ENCODE data around the gene HOXA11.

Gene HOXA11

DNA sequence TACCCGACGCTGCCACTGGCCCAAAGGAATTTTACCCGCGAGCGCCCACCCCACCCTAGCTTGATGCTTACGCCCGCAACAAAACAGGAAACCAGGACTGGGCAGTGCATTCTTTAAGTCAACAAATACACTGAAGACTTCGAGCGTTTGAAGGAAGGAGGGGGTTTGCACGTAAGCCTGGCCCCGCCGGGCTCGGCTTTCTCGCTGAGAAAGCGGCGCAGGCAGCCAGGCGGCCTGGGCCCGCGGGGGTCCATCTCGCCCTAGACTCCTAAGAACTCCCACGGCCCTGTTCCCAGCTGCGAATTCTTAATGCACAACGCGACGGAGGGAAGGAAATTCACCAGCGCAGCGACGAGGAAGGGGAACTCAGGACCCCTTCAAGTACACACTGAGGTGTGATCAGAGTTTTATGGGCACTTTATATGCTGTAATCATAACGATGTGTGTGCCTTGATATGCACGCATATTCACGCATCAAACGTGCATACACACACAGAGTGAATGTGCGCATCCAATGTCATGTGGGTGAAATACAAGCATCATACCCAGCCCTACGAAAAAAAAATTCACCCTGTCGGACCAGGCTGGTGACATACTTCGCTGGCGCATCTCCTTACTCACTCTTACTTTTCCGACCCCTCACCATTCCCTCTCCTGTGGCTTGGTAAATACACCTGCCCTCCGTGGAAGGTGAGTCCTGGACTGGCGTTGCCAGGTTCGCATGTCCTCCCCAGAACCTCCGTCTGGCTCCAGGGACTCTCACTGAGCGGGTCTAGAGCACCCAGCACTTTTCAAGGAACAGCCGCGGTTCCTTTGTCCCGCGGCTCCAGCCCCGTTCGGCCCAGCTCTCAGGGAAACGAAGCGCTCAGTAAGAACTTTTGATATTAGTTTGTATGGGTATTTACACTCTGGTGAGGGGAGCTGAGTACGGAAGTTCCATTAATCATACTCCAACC, 20.6 kb upstream of the HOXA11 start:
- DNase-seq = no peak

- DNase-seq = no peak
Observed at GRCh38 chr7:27204851-27205322, 19.9 kb upstream of the HOXA11 start.

DNA sequence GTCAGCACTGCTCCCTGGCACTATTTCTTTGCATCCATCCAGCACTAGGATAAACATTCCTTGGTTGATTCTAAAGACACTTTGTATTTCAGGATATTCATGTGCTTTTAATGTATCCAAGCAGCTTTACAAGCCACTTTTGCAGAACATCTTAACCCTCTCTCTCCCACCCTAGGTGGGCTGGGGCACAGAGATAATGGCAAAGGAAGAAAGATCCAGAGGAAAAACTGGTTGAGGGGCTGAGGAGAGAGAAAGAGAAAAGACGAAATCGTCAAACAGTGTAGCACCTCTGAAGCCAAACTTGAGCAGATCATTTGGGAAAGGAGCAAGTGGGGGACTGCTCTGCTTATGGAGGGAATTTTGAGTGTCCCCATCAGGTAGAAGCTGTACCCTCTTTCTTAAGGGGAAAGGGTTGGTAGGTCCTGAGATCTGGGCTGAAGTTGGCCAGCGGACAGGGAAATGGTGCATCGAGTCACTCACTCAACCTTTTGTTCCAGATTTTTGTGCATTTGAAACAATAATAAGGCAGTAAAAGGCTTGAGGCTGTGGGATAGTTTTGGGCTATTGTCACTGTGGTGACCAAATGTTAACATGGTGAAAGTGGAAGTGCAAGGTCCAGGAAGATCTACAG, 19.0 kb upstream of the HOXA11 start:
- no peak for DNase-seq

- DNase-seq = no peak
Observed at GRCh38 chr7:27203365-27203953, 18.4 kb upstream of the HOXA11 start.

- DNase-seq = no peak
Observed at GRCh38 chr7:27202862-27203134, 17.8 kb upstream of the HOXA11 start.

DNA sequence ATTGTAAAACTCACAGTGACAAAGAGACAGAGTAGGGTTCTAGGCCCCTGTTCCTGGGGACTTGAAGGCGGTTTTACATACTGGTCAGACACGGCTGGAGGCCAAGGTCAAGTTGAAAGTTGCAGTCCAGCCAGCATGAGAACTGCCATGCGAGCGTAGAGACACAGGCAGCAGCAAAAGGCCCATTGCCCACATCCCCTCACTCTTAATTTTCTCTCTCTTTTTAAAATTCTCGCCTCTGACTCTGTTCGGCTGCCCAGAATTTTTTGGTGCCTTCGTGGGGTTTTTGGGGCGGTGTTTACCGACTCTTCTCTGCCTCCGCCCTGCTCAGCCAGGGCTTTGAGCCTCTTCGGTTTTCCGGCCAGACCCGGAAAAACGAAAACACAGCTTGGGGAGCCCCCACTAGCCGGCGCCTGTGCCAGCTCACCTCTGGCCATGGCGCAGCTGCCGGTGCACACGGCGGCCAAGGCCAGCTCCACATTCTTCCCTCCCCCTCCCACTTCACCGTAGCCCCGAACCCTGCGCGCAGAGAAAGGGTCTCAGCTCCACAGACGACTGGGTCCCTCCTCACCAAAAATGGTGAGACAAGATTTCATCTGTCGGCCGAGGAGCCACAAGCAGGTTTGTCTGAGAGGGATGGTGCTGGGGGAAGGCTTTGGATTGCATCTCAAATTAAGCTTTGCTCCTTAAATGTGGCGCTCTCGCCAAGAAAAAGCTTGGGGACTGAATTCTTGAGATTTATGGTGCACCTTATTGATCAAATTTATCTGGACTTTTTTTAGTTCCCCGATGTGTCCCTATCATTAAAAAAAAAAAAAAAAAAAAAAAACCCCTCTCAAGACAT, 17.2 kb upstream of the HOXA11 start:
- DNase-seq = no peak

DNA sequence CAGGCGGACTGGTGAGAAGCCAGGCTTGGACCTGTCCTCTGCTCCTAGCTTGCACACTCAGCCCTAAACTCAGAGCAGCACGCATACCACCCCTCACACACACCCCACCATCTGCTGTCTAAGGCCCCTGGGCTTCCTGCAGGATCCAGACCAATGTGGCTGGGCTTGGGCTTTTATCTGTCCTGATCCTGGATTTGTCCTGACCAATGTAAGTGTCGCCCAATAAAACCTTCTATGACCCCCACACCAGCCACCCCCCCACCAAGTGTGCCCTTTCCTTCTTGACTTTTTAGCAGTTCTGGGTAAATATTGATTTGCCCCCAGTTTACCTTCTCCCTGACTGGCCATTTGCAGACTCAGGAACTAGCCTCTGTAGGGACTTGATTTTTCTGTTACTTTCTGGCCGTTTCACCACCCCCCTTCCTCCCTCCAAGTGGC, 16.6 kb upstream of the HOXA11 start:
- no peak for DNase-seq

- no peak for DNase-seq
Observed at GRCh38 chr7:27200761-27201579, 15.9 kb upstream of the HOXA11 start.

DNA sequence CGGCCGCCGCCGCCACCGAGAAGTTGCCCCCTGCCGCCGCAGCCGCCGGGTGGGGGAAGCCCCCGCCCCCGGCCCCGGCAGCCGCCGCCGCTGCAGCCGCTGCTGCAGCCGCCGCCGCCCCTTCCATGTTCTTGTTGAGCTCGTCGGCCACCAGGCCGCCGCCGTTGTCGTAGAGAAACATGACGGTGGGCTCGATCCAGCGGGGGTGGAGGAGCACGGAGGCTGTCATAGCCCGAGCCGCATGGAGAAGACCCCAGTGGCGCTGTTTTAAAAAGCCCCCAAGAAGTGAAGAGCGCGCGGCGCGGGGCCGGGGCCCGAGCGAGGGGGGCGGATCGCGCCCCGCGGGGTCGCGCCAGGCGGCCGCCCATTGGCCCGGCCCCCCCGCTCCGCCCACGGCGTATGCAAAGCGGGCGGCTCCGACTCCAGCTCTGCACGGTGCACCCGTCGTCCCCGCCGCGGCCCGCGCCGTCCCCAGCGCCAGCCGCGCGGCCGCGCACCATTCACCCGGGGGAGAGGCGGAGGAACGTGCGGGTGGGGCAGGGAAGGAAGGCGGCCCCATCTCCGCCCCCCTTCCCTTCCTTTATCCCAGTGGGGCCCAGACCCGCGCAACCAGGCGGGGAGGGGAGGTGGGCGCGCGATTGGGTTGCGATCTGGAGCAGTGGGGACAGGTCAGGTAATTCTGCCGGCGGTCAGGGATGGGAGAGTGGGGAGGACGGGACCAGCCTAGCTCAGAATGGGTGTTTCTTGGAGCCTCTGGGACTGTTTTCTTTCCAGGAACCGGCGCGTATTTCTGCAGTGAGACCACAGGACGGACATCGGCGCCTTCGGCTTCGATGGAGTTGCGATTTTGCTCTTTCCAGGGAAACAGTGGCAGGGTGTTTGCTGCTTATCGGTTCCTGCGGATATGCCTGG, 15.1 kb upstream of the HOXA11 start, which contains the start of gene HOXA13:
HOXA13 (minus strand) TSS at position 243 of the 912 bp plus-strand sequence; CDS start at position 229, 14 bp downstream.
- DNase-seq = peak; percentile 69 to 82

DNA sequence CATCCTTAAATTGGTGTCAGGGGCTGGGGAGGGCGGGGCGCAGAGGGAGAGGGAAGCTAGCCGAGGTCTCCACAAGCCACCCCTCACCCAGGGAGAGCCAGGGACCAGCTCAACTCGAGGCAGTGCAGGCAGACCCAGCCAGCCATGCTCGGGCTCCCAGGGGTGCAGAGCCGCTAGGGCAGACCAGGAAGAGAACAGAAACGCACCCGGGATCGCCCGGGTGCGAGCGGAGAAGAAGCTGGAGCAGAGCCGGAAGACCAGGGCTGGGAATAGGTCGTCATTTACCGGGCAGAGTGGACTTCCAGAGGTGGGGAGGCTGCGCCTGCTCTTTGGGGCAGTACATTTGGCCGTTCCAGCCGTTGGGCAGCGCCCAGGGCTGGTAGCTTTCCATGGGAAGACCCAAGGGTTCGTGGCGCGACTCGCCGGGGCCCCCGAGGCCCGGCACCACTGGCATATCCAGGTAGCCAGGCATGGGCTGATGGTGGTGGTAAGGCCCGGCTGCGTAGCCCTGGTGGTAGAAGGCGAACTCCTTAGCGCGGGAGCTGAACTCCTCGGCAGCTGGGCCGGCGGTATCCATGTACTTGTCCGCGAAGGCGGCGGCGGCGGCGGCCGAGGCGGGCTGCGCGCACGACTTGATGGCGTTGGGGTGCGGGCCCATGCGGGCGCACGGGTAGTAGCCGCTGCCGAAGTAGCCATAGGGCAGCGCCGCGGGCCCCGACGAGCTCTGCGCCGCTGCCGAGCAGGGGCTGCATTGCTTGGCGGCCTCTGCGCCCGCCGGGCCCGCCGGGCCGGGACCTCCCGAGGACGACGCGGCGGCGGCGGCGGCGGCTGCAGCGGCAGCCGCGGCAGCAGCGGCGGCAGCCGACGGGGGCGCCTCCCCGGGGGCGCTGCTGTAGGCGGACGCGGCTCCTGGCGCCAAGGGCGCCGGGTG, 14.1 kb upstream of the HOXA11 start:
- DNase-seq = no peak

DNA sequence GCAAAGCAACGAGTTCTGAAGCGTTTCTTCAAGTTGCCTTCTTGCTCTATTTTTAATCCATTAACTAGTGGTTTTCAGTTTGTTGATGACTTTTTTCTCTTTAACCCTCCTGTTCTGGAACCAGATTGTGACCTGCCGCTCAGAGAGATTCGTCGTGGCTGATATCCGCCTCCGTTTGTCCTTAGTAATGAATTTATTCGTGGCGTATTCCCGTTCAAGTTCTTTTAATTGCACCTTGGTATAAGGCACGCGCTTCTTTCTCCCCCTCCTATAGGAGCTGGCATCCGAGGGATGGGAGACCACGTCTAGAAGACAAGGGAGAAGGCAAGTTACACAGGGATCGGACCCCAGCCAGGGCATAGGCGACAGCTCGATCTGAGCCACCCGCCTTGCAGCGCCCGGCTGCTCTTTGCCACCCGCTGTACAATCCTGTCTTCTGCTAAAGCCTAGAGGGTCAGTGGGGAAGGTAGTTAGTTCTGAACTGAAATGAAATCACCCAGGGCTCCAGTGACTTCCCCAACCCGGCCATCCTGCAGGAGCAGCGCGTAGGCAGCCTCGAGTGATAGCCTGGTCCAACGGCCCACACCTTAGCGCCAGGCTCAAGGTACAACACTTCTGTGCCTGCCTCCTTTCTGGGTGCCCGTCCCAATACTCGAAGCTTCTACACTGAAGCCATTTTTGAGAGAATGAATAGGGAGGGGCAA, 13.3 kb upstream of the HOXA11 start:
- no peak for DNase-seq

DNA sequence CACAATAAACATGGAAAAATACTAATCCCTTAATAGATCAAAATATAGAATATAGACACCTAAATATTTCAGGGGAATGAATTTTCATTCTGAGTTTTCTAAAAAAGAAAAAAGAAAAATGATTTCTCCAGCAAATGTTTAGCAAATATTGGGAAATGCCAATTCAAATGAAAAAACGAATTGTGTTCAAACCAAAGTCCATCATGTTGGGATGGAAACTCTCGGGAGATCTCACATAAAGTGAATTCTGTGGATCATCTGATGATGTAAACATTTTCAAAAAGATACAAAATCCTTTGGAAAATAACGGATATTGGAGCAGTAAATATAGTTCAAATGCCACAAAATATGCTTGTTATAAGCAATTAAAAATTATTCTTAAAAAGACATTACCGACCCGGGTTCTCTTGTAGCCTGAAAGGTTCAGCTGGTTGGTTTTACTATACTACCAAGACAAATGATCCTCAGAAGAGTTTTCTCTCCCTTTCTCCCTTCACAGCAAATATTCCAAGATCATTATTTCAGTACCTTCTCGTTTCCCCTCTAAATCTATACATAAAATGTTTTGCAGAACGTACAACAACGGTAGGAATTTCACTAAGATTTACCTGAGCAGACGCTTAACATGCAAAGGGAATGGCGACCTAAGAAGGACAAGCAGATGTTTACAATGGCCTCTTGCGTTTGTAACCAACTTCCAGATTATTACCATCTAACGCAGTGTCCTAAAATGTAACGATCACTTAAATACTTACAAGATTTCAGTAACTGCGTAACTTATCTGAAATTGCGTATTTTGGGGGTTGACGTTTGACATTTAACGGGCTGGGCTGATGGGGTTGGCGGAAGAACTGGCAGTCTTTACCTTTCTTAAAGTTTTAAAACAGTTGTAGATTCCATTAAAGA, 12.4 kb upstream of the HOXA11 start:
- no peak for DNase-seq

- DNase-seq = peak; percentile 52 to 56
Observed at GRCh38 chr7:27196287-27196767, 11.3 kb upstream of the HOXA11 start.

GRCh38 chr7:27194686-27195379, 9.8 kb upstream of the HOXA11 start:
- DNase-seq = no peak

DNA sequence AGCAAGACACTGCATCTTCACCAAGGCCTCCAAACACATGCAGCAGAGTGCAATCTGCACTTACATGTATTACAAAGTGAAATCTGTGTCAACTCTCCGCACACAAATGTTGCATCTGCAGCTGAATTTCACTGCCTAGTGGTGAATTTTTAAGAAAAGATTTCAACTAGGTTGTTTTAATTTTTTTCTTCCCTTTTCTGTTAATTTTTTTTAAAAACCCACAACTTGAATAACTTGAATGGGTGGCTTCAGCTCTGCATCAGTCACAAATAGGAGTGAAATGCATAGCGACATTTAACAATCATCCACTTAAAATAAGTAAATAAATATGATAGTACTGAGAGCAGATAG, 8.9 kb upstream of the HOXA11 start:
- no peak for DNase-seq

DNA sequence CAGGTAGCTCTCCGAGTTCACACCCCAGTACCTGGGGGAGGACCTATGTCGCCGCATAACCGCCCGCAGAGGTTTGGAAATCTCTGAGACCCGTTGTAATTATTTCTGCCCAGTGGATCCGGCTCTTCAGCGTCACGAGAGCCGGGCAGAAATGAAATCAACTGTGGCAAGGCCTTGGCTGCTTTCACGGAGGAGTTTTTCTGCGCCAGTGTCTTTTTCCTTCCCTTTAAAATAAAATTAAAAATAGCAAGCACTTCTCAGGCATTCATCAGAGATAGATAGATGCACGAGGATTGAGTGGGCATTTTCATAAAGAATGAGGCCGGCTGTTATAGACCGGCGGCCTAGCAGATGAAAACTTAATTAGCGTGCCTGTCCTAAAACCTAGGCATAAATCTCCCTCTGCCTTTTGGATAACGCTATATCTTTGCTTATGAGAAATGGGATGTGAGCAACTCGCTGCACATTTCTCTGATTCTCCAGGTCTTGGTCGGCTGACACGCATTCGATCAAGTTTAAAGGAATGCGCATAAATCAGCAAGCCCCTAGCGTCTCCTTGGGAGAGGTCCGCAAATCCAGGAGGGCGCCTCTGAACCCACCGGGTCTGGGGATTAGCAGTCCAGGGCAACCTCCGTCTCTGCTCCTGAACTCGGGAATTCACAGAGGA, 8.4 kb upstream of the HOXA11 start:
- no peak for DNase-seq
